ENCODE measurements around the gene PDE1C. TPM values are rescaled to one million over a fixed set of nuclear protein-coding genes. Genes with fewer than 3 reads are reported as not detected.

Gene PDE1C
- polyA plus RNA-seq, 1 of the 3 experiments (the other 2 are of a cell fraction) = 4.6 TPM

DNA sequence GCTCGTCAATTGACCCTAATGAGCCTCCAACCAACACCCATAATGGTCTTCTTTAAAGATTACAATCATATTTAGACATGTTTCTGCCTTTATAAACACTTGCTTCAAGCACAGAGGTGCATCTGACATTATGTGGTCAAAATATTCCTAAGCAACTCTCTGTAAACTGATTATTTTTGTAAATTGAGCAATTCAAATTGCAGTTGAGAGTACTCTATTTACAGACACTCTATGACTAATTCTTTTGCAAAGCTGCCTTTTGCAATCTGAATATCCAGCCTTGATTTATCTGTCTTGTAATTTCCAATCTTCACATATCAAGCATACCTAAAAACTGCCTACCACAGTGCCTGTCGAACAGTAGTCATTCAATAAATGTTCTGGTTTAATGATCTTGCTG is 112.0 kb downstream of the PDE1C start:
- Histone ChIP-seq H3K4me3 (ENCODE audit: low read depth in 2 of 2, low read length in 1 of 2) (no peak overlapping the region), H3K9me3 (no peaks in the 10 kb centered on the region), H3K27ac (ENCODE audit: low read depth in 2 of 2, low read length in 1 of 2) (no peak overlapping the region; a peak in 2 of 4 replicates), H3K4me2 (no peak overlapping the region), H3K4me1 (ENCODE audit: control insufficient read depth in 1 of 2, insufficient read depth in 2 of 2, low read depth in 1 of 2, low read length in 1 of 2) (peaks cover 0 to 4% of the 10 kb centered on the region in 2 experiments; a peak in 1 of 4 replicates), H3F3A (replicated peaks; ENCODE audit: insufficient read depth) (peaks cover 15% of the 10 kb centered on the region), H3K36me3 (replicated peaks in 1 of 2; ENCODE audit: control insufficient read depth in 1 of 2, insufficient read depth in 2 of 2, low read length in 1 of 2) (no peaks in the 10 kb centered on the region), H3K79me2 (ENCODE audit: insufficient read depth) (no peaks in the 10 kb centered on the region), H3K9me2 (no peaks in the 10 kb centered on the region), H4K20me1 (ENCODE audit: insufficient read depth) (no peaks in the 10 kb centered on the region), H3K9ac (no peak overlapping the region), H2AFZ (ENCODE audit: low read depth) (no peak overlapping the region), H3K27me3 (ENCODE audit: insufficient read depth) (no peaks in the 10 kb centered on the region)
- no peak for DNase-seq
- WGBS (ENCODE audit: low lambda C conversion rate) = 21% methylated on average over 2 of the region's 2 CpGs
- ChIA-PET POLR2A (no interaction called here), CTCF (no interaction called here)
- no peak for TF ChIP-seq EP300 (IDR thresholded peaks at IDR 0.05; ENCODE audit: borderline replicate concordance in 1 of 2, low read depth in 1 of 2, low read length in 1 of 2)
- TF ChIP-seq NFIC (IDR thresholded peaks at IDR 0.05; ENCODE audit: borderline replicate concordance) = no peak

GRCh38 chr7:31957756-31958155 is 112.5 kb downstream of the PDE1C start:
- Histone ChIP-seq H3K4me3 (ENCODE audit: low read depth in 2 of 2, low read length in 1 of 2) (no peak overlapping the region), H3K4me1 (ENCODE audit: control insufficient read depth in 1 of 2, insufficient read depth in 2 of 2, low read depth in 1 of 2, low read length in 1 of 2) (peaks cover 0 to 4% of the 10 kb centered on the region in 2 experiments; a peak in 1 of 4 replicates), H3K9me2 (no peaks in the 10 kb centered on the region), H3K36me3 (replicated peaks in 1 of 2; ENCODE audit: control insufficient read depth in 1 of 2, insufficient read depth in 2 of 2, low read length in 1 of 2) (no peaks in the 10 kb centered on the region), H3K9me3 (no peaks in the 10 kb centered on the region), H3K4me2 (peak overlapping the region; percentile 27; the same call in 1 of the 2 replicates), H4K20me1 (ENCODE audit: insufficient read depth) (no peaks in the 10 kb centered on the region), H3K9ac (no peak overlapping the region), H3K79me2 (ENCODE audit: insufficient read depth) (no peaks in the 10 kb centered on the region), H3K27me3 (ENCODE audit: insufficient read depth) (no peaks in the 10 kb centered on the region), H3K27ac (ENCODE audit: low read depth in 2 of 2, low read length in 1 of 2) (peak overlapping the region; percentile 43 to 50; a peak in 3 of 4 replicates), H3F3A (replicated peaks; ENCODE audit: insufficient read depth) (peaks cover 15% of the 10 kb centered on the region), H2AFZ (ENCODE audit: low read depth) (0 out of 2 replicates have a peak overlapping the region, but pooled peaks have one; percentile 5)
- no peak for DNase-seq
- 9% methylated on average over 2 of the region's 2 CpGs for WGBS (ENCODE audit: low lambda C conversion rate)
- ChIA-PET CTCF (no interaction called here), POLR2A (no interaction called here)
- no peak for TF ChIP-seq ELF1 (IDR thresholded peaks at IDR 0.05)
- no peak for TF ChIP-seq PBX3 (IDR thresholded peaks at IDR 0.05)
- no peak for TF ChIP-seq FOSL2 (IDR thresholded peaks at IDR 0.05; ENCODE audit: borderline replicate concordance, low read depth)
- TF ChIP-seq NFIC (IDR thresholded peaks at IDR 0.05; ENCODE audit: borderline replicate concordance) = no peak
- no peak for TF ChIP-seq SIN3A (IDR thresholded peaks at IDR 0.05; ENCODE audit: borderline replicate concordance, low read depth, low read length)
- no peak for TF ChIP-seq GABPA (IDR thresholded peaks at IDR 0.05; ENCODE audit: low read depth)
- no peak for TF ChIP-seq EZH2phosphoT487 (IDR thresholded peaks at IDR 0.05; ENCODE audit: borderline replicate concordance, low read depth)
- no peak for TF ChIP-seq CTCF (IDR thresholded peaks at IDR 0.05)
- TF ChIP-seq, protein P1, sequence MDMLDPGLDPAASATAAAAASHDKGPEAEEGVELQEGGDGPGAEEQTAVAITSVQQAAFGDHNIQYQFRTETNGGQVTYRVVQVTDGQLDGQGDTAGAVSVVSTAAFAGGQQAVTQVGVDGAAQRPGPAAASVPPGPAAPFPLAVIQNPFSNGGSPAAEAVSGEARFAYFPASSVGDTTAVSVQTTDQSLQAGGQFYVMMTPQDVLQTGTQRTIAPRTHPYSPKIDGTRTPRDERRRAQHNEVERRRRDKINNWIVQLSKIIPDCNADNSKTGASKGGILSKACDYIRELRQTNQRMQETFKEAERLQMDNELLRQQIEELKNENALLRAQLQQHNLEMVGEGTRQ (IDR thresholded peaks at IDR 0.05; ENCODE audit: borderline replicate concordance, low read depth, low read length) = no peak
- TF ChIP-seq ZBTB33 (IDR thresholded peaks at IDR 0.05; ENCODE audit: borderline replicate concordance, low read depth) = no peak
- TF ChIP-seq, protein P2, sequence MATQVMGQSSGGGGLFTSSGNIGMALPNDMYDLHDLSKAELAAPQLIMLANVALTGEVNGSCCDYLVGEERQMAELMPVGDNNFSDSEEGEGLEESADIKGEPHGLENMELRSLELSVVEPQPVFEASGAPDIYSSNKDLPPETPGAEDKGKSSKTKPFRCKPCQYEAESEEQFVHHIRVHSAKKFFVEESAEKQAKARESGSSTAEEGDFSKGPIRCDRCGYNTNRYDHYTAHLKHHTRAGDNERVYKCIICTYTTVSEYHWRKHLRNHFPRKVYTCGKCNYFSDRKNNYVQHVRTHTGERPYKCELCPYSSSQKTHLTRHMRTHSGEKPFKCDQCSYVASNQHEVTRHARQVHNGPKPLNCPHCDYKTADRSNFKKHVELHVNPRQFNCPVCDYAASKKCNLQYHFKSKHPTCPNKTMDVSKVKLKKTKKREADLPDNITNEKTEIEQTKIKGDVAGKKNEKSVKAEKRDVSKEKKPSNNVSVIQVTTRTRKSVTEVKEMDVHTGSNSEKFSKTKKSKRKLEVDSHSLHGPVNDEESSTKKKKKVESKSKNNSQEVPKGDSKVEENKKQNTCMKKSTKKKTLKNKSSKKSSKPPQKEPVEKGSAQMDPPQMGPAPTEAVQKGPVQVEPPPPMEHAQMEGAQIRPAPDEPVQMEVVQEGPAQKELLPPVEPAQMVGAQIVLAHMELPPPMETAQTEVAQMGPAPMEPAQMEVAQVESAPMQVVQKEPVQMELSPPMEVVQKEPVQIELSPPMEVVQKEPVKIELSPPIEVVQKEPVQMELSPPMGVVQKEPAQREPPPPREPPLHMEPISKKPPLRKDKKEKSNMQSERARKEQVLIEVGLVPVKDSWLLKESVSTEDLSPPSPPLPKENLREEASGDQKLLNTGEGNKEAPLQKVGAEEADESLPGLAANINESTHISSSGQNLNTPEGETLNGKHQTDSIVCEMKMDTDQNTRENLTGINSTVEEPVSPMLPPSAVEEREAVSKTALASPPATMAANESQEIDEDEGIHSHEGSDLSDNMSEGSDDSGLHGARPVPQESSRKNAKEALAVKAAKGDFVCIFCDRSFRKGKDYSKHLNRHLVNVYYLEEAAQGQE (IDR thresholded peaks at IDR 0.05; ENCODE audit: low read depth, low read length) = no peak
- no peak for TF ChIP-seq CHD2 (IDR thresholded peaks at IDR 0.05; ENCODE audit: low read length, partially characterized antibody)
- TF ChIP-seq JUND (IDR thresholded peaks at IDR 0.05) = no peak
- TF ChIP-seq EP300 (IDR thresholded peaks at IDR 0.05; ENCODE audit: borderline replicate concordance in 1 of 2, low read depth in 1 of 2, low read length in 1 of 2) = no peak
- no peak for TF ChIP-seq RCOR1 (IDR thresholded peaks at IDR 0.05; ENCODE audit: low read length)
- TF ChIP-seq NRF1 (IDR thresholded peaks at IDR 0.05; ENCODE audit: low read depth, low read length) = no peak
- no peak for TF ChIP-seq FOXM1 (IDR thresholded peaks at IDR 0.05; ENCODE audit: low read depth)
- no peak for TF ChIP-seq RAD21 (IDR thresholded peaks at IDR 0.05; ENCODE audit: low read length)

Measured in SK-N-SH (cell line).